ENCODE measurements around the gene TMEM242.

GRCh38 chr6:157313531-157314467 is 9.5 kb downstream of the TMEM242 start:
- TF ChIP-seq CHD2 (IDR thresholded peaks at IDR 0.05; ENCODE audit: low read length, partially characterized antibody) (no peak), POLR2AphosphoS5 (IDR thresholded peaks at IDR 0.05; ENCODE audit: low read depth, low read length) (no peak), YY1 (IDR thresholded peaks at IDR 0.05; ENCODE audit: low read depth) (no peak), CTCF (IDR thresholded peaks at IDR 0.05) (no peak)
